ENCODE results near the gene POLR3C. TPM values are rescaled to one million over a fixed set of nuclear protein-coding genes. Genes with fewer than 3 reads are reported as not detected.

The POLR3C gene
- total and polyA plus RNA-seq, 2 donors from 2014 or later: 16.1 to 30.0 TPM

GRCh38 chr1:145792484-145792883 lies 31.5 kb upstream of the POLR3C start:
- Histone ChIP-seq H3K27me3 (ENCODE audit: control insufficient read depth, insufficient read depth, low read length) (no peaks in the 10 kb centered on the region), H3K36me3 (ENCODE audit: control insufficient read depth in 2 of 3, insufficient read depth in 3 of 3, low read length in 3 of 3) (peaks cover 0 to 5% (median 4%) of the 10 kb centered on the region in 3 donors), H3K27ac (ENCODE audit: low read depth in 2 of 2, low read length in 2 of 2) (no peak overlapping the region), H3K9me3 (ENCODE audit: control insufficient read depth in 2 of 3, insufficient read depth in 1 of 3, low read length in 3 of 3) (peaks cover 3 to 10% (median 4%) of the 10 kb centered on the region in 3 donors), H3K4me1 (ENCODE audit: control insufficient read depth in 2 of 3, insufficient read depth in 2 of 3, low read depth in 1 of 3, low read length in 3 of 3) (no peaks in the 10 kb centered on the region), H3K9ac (ENCODE audit: low read length in 3 of 3) (no peak overlapping the region), H3K4me3 (ENCODE audit: low read length in 3 of 3) (no peak overlapping the region)
- TF ChIP-seq CTCF (IDR thresholded peaks at IDR 0.05; ENCODE audit: borderline replicate concordance, extremely low read depth, insufficient read depth): no peak
- intact Hi-C loops (cut with DNase I): no loop called here
- DNase-seq (no peak), FAIRE-seq (no peak)

DNA sequence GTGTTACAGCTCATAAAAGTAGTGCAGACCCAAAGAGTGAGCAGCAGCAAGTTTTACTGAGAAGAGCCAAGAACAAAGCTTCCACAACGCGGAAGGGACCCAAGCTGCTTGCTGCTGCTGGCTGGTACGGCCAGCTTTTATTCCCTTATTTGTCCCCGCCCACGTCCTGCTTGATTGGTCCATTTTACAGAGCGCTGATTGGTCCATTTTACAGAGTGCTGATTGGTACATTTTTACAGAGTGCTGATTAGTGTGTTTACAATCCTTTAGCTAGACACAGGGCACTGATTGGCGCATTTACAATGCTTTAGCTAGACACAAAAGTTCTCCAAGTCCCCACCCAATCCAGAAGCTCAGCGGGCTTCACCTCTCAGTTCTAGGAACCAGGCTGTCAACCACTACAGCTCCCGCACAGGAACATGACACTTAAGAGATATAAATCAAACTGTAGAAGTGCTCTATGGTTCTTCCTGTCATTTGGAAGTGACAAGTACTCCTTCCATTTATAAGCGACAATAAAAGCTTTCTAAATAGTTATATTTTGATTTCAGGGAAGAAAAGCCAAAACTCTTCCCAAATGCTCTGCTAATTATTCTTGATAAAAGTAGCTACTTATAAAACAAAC lies 28.6 kb upstream of the POLR3C start:
- no peaks in the 10 kb centered on the region for H3K4me1 ChIP-seq (ENCODE audit: control insufficient read depth in 2 of 3, insufficient read depth in 2 of 3, low read depth in 1 of 3, low read length in 3 of 3)

DNA sequence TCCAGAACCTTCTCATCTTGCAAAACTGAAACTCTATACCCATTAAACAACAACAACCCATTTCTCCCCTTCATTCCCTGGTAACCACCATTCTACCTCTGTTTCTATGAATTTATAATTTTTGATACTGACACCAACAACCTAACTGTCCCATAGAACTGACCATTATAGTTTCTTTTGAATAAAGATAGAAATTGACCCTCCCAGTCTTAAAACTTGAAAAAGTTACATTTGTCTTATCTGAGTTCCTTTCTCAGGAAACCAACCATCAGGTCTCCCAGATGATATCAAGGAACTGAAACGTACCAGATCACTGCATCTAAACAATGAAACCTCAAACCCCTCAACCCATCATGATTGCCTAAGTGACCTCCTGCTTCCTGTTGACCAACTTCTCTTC lies 27.2 kb upstream of the POLR3C start:
- H3K9me3 ChIP-seq (ENCODE audit: control insufficient read depth in 2 of 3, insufficient read depth in 1 of 3, low read length in 3 of 3): peaks cover 3 to 16% (median 4%) of the 10 kb centered on the region in 3 donors
- intact Hi-C loops (cut with DNase I): no loop called here
- FAIRE-seq (no peak), DNase-seq (no peak)
- no peak overlapping the region for H3K9ac ChIP-seq (ENCODE audit: low read length in 3 of 3)
- no peak overlapping the region for H3K27ac ChIP-seq (ENCODE audit: low read depth in 2 of 2, low read length in 2 of 2)
- H3K4me1 ChIP-seq (ENCODE audit: control insufficient read depth in 2 of 3, insufficient read depth in 2 of 3, low read depth in 1 of 3, low read length in 3 of 3): no peaks in the 10 kb centered on the region
- no peak for TF ChIP-seq CTCF (IDR thresholded peaks at IDR 0.05; ENCODE audit: borderline replicate concordance, extremely low read depth, insufficient read depth)
- H3K27me3 ChIP-seq (ENCODE audit: control insufficient read depth, insufficient read depth, low read length): no peaks in the 10 kb centered on the region
- no peaks in the 10 kb centered on the region for H3K36me3 ChIP-seq (ENCODE audit: control insufficient read depth in 2 of 3, insufficient read depth in 3 of 3, low read length in 3 of 3)
- H3K4me3 ChIP-seq (ENCODE audit: low read length in 3 of 3): peak overlapping the region in 1 of 3 donors; percentile 4

More for the DNA sequence above, 28.6 kb upstream of the POLR3C start:
- Histone ChIP-seq H3K9ac (ENCODE audit: low read length in 3 of 3) (no peak overlapping the region), H3K27me3 (ENCODE audit: control insufficient read depth, insufficient read depth, low read length) (no peaks in the 10 kb centered on the region), H3K4me3 (ENCODE audit: low read length in 3 of 3) (no peak overlapping the region), H3K9me3 (ENCODE audit: control insufficient read depth in 2 of 3, insufficient read depth in 1 of 3, low read length in 3 of 3) (peaks cover 3 to 16% (median 4%) of the 10 kb centered on the region in 3 donors), H3K27ac (ENCODE audit: low read depth in 2 of 2, low read length in 2 of 2) (no peak overlapping the region), H3K36me3 (ENCODE audit: control insufficient read depth in 2 of 3, insufficient read depth in 3 of 3, low read length in 3 of 3) (no peaks in the 10 kb centered on the region)
- no peak for TF ChIP-seq CTCF (IDR thresholded peaks at IDR 0.05; ENCODE audit: borderline replicate concordance, extremely low read depth, insufficient read depth)
- FAIRE-seq: no peak
- DNase-seq: no peak
- intact Hi-C loops (cut with DNase I): no loop called here

Measured in kidney (tissue), 14 donors.